ENCODE results near the gene MGME1.

DNA sequence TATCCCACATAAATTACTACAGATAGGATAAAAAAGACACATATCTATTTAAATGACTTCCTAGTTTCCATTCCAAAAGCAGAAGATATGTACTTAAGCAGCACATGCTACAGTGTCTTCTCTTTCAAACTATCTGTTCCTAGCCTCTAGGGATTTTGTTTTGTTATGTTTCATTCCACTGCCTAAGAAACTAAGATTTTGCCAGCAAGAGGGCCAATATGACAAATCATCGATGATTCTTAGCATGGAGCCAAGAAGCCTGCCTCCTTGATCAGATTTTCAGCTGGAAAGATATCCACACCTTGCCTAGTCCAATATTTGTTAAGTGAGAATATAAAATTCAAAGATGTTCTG, 7.3 kb upstream of the MGME1 start:
- TF ChIP-seq, protein P1, sequence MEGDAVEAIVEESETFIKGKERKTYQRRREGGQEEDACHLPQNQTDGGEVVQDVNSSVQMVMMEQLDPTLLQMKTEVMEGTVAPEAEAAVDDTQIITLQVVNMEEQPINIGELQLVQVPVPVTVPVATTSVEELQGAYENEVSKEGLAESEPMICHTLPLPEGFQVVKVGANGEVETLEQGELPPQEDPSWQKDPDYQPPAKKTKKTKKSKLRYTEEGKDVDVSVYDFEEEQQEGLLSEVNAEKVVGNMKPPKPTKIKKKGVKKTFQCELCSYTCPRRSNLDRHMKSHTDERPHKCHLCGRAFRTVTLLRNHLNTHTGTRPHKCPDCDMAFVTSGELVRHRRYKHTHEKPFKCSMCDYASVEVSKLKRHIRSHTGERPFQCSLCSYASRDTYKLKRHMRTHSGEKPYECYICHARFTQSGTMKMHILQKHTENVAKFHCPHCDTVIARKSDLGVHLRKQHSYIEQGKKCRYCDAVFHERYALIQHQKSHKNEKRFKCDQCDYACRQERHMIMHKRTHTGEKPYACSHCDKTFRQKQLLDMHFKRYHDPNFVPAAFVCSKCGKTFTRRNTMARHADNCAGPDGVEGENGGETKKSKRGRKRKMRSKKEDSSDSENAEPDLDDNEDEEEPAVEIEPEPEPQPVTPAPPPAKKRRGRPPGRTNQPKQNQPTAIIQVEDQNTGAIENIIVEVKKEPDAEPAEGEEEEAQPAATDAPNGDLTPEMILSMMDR (IDR thresholded peaks at IDR 0.05), result no peak
- TF ChIP-seq POLR2A (IDR thresholded peaks at IDR 0.05), result no peak
